Endothelial cell of umbilical vein (primary cell): ENCODE measurements around the gene GAPDH. TPM values are rescaled to one million over a fixed set of nuclear protein-coding genes. Genes with fewer than 3 reads are reported as not detected.
A peak's percentile ranks its signal among the peaks of the same experiment; 100 is the strongest.

Experiments used
- BruUV-seq: library from RNA; stranded (reverse); fragments of 400-500 nt; replicated peaks from 2 replicates; lab custom pipeline; 2021; lab: Mats Ljungman, UMichigan
- CTCF ChIA-PET: fragments of 300-600, 350-600 bp; sonication (Branson Sonifier 250); formaldehyde crosslinking; loops from one replicate; lab custom pipeline; 2021; ENCODE audit warnings: antibody characterized with exemption, inconsistent platforms; lab: Charles Lee
- POLR2A ChIA-PET: fragments of 300-600, 350-600 bp; sonication (Branson Sonifier 250); formaldehyde crosslinking; loops from one replicate; lab custom pipeline; 2021; ENCODE audit warnings: antibody characterized with exemption, inconsistent platforms; lab: Charles Lee
- DNase-seq: peaks from one replicate; pipeline ENCODE4 v3.0.0-alpha.2; 2011; ENCODE audit warnings: low read depth, low spot score
- FAIRE-seq: peaks from 2 replicates; lab custom pipeline; 2011; peaks lifted over from hg19 to GRCh38; lab: Jason Lieb, UNC
- H2AFZ ChIP-seq: 2 replicates; pipeline ENCODE4 v1.6.0; 2012; ENCODE audit warnings: low read depth, low read length, control low read depth, inconsistent platforms
- H3K27ac ChIP-seq: 2 replicates; pipeline ENCODE4 v1.5.1; 2011; ENCODE audit warnings: low read depth, mild to moderate bottlenecking, control low read depth, low read length, moderate library complexity; ENCODE audit not compliant: insufficient read depth
- H3K27me3 ChIP-seq, 2 experiments: 2 replicates each; pipeline versions ENCODE4 v1.6.0 to v1.6.1; 2011; ENCODE audit warnings: low read length in 2 of 2, mixed read lengths in 1 of 2; ENCODE audit not compliant: control insufficient read depth in 2 of 2, insufficient read depth in 2 of 2
- H3K36me3 ChIP-seq, 2 experiments: 2 replicates in 1 of 2; 3 replicates in 1 of 2; pipeline ENCODE4 v1.5.1; 2011; ENCODE audit warnings: low read length in 2 of 2, mild to moderate bottlenecking in 1 of 2, moderate library complexity in 1 of 2; ENCODE audit not compliant: control insufficient read depth in 2 of 2, insufficient read depth in 2 of 2; ENCODE audit errors: extremely low read depth in 1 of 2
- H3K4me1 ChIP-seq: 3 replicates; pipeline ENCODE4 v1.5.1; 2011; ENCODE audit warnings: mild to moderate bottlenecking, low read length; ENCODE audit not compliant: control insufficient read depth, insufficient read depth; ENCODE audit errors: extremely low read depth
- H3K4me2 ChIP-seq: 2 replicates; pipeline ENCODE4 v1.6.1; 2011; ENCODE audit warnings: low read length, control low read depth, mixed read lengths; ENCODE audit not compliant: insufficient read depth
- H3K4me3 ChIP-seq, 3 experiments: fragments of 200-600 bp in 1 of 3; sonication (generic), shearing (Covaris generic) in 1 of 3; replicated peaks in 1 of 3; 2 replicates each; pipeline ENCODE4 v1.5.1; 2011 to 2016; ENCODE audit warnings: control low read depth in 3 of 3, low read length in 3 of 3, mild to moderate bottlenecking in 2 of 3, inconsistent platforms in 1 of 3, low read depth in 1 of 3, moderate library complexity in 1 of 3; ENCODE audit not compliant: insufficient read depth in 1 of 3
- H3K79me2 ChIP-seq: 2 replicates; pipeline ENCODE4 v1.6.0; 2012; ENCODE audit warnings: low read length, inconsistent platforms; ENCODE audit not compliant: control insufficient read depth, insufficient read depth
- H3K9ac ChIP-seq: replicated peaks from 2 replicates; pipeline ENCODE3; 2011; ENCODE audit warnings: low read length, control low read depth; ENCODE audit not compliant: insufficient read depth; ENCODE audit errors: extremely low read depth
- H3K9me1 ChIP-seq: replicated peaks from 3 replicates; pipeline ENCODE4 v1.6.0; 2011; ENCODE audit warnings: mild to moderate bottlenecking, low read length; ENCODE audit not compliant: control insufficient read depth, insufficient read depth; ENCODE audit errors: extremely low read depth
- H3K9me3 ChIP-seq: replicated peaks from 2 replicates; pipeline ENCODE4 v1.5.1; 2012; ENCODE audit warnings: low read length, inconsistent platforms; ENCODE audit not compliant: control insufficient read depth, insufficient read depth
- H4K20me1 ChIP-seq: replicated peaks from 2 replicates; pipeline ENCODE3; 2011; ENCODE audit warnings: mild to moderate bottlenecking, low read length; ENCODE audit not compliant: control insufficient read depth, insufficient read depth; ENCODE audit errors: extremely low read depth
- EZH2 ChIP-seq: IDR thresholded peaks from 2 replicates; pipeline ENCODE4 v1.6.1; 2012; ENCODE audit warnings: borderline replicate concordance, low read depth, mild to moderate bottlenecking, moderate library complexity, low read length, inconsistent platforms; ENCODE audit not compliant: severe bottlenecking
- FOS ChIP-seq: IDR thresholded peaks from 2 replicates; pipeline ENCODE4 v1.6.1; 2011; ENCODE audit warnings: mild to moderate bottlenecking, low read length, moderate library complexity, borderline replicate concordance; ENCODE audit not compliant: insufficient read depth
- GATA2 ChIP-seq: IDR thresholded peaks from 2 replicates; pipeline ENCODE4 v1.7.0; 2011; ENCODE audit warnings: low read depth, mild to moderate bottlenecking, moderate library complexity, mixed read lengths, low read length; ENCODE audit not compliant: insufficient read length, insufficient read depth
- JUN ChIP-seq: IDR thresholded peaks from 2 replicates; pipeline ENCODE4 v1.6.1; 2011; ENCODE audit warnings: borderline replicate concordance, low read depth; ENCODE audit not compliant: insufficient read length, insufficient read depth
- POLR2A ChIP-seq: IDR thresholded peaks from 2 replicates; pipeline ENCODE4 v1.6.1; 2012; ENCODE audit warnings: low read depth, mild to moderate bottlenecking, control low read depth, low read length
- POLR2AphosphoS5 ChIP-seq: IDR thresholded peaks from 2 replicates; pipeline ENCODE4 v1.6.1; 2012; ENCODE audit warnings: low read depth, mild to moderate bottlenecking, control low read depth, low read length, moderate library complexity; ENCODE audit not compliant: insufficient read depth
- dilution Hi-C: fragments of 300-500 bp; cut with MboI; formaldehyde crosslinking; loops from one replicate; pipeline ENCODE4 v1.15.0; 2019; ENCODE audit warnings: low sequenced_read_pairs; ENCODE audit not compliant: extremely low pct_ligation_motif_present
- intact Hi-C: fragments of 100-400 bp; cut with micrococcal nuclease; formaldehyde crosslinking; loops from one replicate; pipeline ENCODE4 v1.10.0; 2022
- polyA plus RNA-seq, 4 experiments: library from polyadenylated mRNA; depleted of rRNA in 3 of 4; stranded (reverse) in 3 of 4; unstranded in 1 of 4; fragments of >200 nt; gene quantifications; 2 replicates each; pipeline versions ENCODE4 v1.2.1 to v1.2.3, GENCODE V29; 2011 to 2012; ENCODE audit warnings: missing spikeins in 1 of 4
- total RNA-seq: library from RNA; stranded (reverse); gene quantifications from 2 replicates; pipeline ENCODE4 v1.2.3, GENCODE V29; 2021
- TF ChIP-seq, protein P1 (sequence below), 2 donors: IDR thresholded peaks; 1 replicate in 1 of 2; 2 replicates in 1 of 2; pipeline ENCODE4 v1.5.1; 2011; ENCODE audit warnings: low read length in 2 of 2, mild to moderate bottlenecking in 2 of 2, moderate library complexity in 2 of 2, control low read depth in 1 of 2, inconsistent platforms in 1 of 2, low read depth in 1 of 2; ENCODE audit not compliant: insufficient read depth in 1 of 2; ENCODE audit errors: extremely low read depth in 1 of 2

The GAPDH gene
- total and polyA plus RNA-seq, 2 donors (not counting 3 experiments of a cell fraction or from before 2014, with no cell fraction given): 4,648 to 8,748 TPM

DNA sequence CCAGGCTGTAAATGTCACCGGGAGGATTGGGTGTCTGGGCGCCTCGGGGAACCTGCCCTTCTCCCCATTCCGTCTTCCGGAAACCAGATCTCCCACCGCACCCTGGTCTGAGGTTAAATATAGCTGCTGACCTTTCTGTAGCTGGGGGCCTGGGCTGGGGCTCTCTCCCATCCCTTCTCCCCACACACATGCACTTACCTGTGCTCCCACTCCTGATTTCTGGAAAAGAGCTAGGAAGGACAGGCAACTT, 1.3 kb downstream of the GAPDH start:
- H3K4me2 ChIP-seq: peak overlapping the region; percentile 60
- peak overlapping the region; percentile 96 for H3K9ac ChIP-seq
- BruUV-seq: no TSS peak
- peaks cover 31% of the 10 kb centered on the region for H3K79me2 ChIP-seq
- ChIA-PET CTCF (interaction anchor here (1.4 to 4.5 kb wide), 4 partner anchors 22 to 112 kb away, joined by 3 to 61 read pairs (median 6); no protein-coding TSS in a partner anchor), POLR2A (interaction anchor here (1.4 to 2.4 kb wide), 2 partner anchors 14 to 18 kb away, joined by 7 to 14 read pairs; no protein-coding TSS in a partner anchor)
- TF ChIP-seq GATA2 (no peak), POLR2A (no peak), FOS (no peak), EZH2 (no peak), JUN (no peak), POLR2AphosphoS5 (no peak)
- TF ChIP-seq, protein P1, sequence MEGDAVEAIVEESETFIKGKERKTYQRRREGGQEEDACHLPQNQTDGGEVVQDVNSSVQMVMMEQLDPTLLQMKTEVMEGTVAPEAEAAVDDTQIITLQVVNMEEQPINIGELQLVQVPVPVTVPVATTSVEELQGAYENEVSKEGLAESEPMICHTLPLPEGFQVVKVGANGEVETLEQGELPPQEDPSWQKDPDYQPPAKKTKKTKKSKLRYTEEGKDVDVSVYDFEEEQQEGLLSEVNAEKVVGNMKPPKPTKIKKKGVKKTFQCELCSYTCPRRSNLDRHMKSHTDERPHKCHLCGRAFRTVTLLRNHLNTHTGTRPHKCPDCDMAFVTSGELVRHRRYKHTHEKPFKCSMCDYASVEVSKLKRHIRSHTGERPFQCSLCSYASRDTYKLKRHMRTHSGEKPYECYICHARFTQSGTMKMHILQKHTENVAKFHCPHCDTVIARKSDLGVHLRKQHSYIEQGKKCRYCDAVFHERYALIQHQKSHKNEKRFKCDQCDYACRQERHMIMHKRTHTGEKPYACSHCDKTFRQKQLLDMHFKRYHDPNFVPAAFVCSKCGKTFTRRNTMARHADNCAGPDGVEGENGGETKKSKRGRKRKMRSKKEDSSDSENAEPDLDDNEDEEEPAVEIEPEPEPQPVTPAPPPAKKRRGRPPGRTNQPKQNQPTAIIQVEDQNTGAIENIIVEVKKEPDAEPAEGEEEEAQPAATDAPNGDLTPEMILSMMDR (IDR thresholded peaks at IDR 0.05; ENCODE audit: extremely low read depth in 1 of 2, insufficient read depth in 1 of 2, low read depth in 1 of 2, low read length in 2 of 2): no peak
- no peak overlapping the region for H2AFZ ChIP-seq
- dilution Hi-C loops (no loop called here), intact Hi-C loops (loop anchor here (1.0 to 2.0 kb wide), 3 partner anchors 19 to 213 kb away; no protein-coding TSS in a partner anchor)
- peak overlapping the region; percentile 73 for H3K27ac ChIP-seq
- DNase-seq (no peak), FAIRE-seq (no peak)
- peaks cover 21 to 30% of the 10 kb centered on the region in 2 experiments for H3K36me3 ChIP-seq
- peaks cover 41% of the 10 kb centered on the region for H3K4me1 ChIP-seq
- H3K27me3 ChIP-seq: no peaks in the 10 kb centered on the region
- H3K4me3 ChIP-seq: peak overlapping the region; percentile 68 to 70 (median 68)
- no peaks in the 10 kb centered on the region for H3K9me1 ChIP-seq
- H3K9me3 ChIP-seq: no peaks in the 10 kb centered on the region
- H4K20me1 ChIP-seq: no peaks in the 10 kb centered on the region
